ENCODE measurements around the gene TRIM62.
A peak's percentile ranks its signal among the peaks of the same experiment; 100 is the strongest.

TRIM62 gene

DNA sequence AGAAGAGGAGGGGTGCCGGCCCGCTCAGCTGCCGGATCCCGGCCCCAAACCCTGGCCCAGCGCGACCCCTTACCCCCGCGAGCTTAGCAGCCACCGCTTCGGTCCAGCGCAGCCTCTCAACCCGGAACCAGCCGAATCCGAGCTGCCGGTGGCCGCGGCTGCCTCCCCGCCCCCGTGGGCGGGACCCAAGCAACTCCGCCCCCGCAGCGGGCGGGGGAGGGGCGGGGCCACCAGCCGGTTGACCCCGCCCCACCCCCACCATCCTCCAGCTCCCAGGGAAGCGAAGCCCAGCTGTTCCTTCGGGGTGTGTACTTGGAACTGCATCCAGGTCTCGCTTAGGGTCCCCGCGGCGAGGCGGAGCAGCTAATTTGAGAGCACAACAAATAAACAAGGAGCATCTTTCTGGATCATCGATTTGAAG lies at the start of gene TRIM62:
Gene TRIM62, minus strand, starts transcription at position 123 of the 421 bp plus-strand sequence. CDS start 611 bp downstream, outside the sequence.
- DNase-seq = peak; percentile 79 to 83

DNA sequence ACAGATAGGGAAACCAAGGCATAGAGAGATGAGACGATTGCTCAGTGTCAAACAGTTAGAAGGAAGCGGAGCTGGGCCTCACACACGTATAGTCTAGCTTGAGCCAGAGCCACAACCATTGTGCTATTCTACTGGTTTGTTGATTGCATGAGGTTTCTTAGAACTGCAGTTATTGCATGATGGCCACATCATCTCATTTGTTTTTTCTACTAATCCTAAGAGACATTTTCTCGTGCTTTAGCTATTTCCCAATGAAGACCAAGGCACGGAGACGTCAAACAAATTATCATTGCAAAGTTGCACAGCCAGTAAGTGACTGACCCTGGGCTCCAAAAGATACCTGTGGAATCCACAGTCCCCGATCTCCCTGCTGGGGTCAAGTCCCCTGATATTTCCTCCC lies 49.3 kb upstream of the TRIM62 start:
- no peak for DNase-seq

DNA sequence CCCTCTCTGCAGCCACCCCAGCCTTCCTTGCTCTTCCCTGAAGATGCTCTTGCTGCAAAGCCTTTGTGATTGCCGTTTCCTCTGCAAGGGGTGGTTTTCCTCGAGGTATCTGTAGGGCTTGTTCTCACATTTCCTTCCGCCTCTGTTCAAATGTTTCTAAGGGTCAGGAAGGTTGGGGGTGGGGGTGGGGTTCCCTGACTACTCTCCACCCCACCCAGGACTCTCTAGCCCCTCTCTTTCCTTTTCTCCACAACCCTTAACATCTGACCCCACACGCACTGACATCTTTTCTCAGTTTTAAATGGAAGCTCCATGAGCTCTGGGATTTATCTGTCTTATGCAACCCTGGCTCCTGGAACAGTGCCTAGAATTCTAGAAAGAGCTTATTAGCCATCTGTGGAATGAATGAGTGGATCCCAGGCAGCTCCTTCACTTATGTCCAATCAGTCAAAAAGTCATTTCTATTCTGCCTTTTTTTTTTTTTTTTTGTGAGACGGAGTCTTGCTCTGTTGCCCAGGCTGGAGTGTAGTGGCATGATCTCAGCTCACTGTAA lies 47.2 kb upstream of the TRIM62 start:
- DNase-seq = no peak

DNA sequence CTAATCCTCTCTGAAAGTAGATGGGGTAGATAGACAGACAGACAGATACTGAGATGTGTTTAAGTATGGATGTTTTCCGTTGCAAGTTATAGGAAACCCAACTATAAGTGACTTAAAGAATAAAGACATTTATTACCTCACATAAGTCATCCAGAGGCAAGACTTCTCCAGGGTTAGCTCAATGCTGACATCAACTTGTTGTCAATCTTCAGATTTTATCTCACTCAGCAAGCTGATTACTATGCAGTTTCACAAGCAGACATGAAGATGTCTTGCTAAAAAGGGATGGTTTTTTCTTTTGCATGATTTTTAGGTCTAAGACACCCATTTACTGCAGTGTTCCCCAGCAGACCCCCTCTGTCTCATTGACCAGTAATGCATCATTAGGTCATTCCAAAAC lies 43.7 kb upstream of the TRIM62 start:
- no peak for DNase-seq

DNA sequence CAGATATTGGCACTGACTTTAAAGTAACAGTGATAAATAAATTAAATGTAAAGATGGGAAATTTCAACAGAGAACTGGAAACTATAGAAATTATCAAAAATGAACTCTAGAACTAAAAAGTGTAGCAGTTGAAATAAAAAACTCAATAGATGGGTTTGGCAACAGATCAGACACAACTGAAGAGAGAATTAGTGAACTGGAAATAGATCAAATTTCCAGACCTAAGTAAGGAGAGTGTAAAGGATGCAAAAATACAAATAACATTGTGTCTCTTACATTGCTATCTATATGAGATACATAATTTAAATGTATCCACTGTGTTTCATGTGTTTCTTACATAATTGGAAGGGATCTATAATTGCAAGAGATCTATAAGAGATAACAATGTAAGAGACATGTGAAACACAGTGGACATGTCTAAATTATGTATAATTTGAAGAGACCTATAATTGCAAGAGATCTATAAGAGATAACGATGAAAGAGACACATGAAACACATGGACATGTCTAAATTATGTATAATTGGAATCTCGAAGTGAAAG lies 42.4 kb upstream of the TRIM62 start:
- DNase-seq = no peak

DNA sequence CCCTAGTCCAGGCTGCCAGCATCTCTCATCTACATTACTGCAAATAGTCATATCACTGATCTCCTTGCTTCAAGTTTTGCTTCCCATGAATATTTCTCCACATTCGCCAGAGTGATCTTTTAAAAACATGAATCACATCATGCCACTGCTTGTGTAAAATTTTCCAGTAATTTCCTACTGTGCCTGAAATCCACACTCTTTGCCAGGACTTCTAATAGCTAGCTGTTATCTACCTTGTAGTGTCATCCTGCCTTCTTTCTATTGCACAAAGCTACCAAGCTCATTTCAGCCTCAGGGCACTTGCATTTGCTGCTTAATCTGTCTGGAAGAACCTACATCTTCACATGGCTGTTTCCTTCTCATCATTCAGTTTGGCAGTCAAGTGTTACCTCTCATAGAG lies 40.5 kb upstream of the TRIM62 start:
- no peak for DNase-seq

DNA sequence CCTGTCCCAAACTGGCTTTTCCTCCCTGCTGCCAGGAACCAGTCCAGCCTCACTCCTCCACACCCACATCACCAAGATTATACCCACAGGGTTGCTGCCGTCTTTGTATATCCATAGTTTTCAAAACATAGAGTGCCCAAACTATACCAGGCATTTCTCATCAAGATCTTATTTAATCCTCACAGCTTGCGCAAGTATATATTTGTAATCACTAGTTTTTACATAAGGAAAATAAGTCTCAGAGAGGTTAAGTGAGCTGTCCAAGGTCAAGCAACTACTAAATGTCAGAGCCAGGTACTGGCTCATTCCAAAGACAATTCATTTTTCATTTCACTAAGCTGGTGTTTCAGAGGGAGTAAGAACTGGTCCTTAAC lies 39.5 kb upstream of the TRIM62 start:
- no peak for DNase-seq

DNA sequence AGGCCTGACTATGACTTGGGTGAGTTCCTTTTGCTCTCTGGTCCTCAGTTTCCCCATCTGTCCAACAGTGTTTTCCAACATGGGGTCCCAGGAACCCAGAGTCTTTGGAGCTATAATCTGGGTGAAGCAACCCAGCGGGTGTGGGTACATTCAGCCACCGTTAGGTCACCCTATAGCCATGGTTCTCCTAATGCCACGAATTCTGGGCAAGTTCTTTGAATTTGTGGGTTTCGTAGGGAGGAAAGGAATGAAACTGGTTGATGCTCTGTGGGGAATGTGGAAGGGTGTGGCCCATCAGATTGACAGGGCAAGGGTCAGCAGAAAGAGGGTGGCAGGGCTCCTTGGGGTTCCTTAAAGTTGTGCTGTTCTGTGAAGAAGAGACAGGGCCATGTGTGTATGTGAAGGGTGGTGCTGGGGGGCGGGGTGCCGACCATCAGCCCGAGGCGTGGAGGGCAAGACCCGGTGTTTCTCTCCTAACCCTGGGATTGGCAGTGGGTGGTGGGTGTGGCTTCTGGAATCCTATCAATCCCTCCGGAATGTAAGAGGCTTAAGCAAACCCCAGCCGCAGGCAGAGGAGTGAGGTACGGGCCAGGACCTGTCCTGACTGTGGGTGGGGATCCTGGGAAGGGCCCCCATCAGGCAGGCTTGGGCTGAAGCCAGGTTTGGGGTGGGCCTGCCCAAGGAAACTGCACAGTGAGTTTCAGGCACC lies 39.0 kb upstream of the TRIM62 start:
- DNase-seq = no peak

DNA sequence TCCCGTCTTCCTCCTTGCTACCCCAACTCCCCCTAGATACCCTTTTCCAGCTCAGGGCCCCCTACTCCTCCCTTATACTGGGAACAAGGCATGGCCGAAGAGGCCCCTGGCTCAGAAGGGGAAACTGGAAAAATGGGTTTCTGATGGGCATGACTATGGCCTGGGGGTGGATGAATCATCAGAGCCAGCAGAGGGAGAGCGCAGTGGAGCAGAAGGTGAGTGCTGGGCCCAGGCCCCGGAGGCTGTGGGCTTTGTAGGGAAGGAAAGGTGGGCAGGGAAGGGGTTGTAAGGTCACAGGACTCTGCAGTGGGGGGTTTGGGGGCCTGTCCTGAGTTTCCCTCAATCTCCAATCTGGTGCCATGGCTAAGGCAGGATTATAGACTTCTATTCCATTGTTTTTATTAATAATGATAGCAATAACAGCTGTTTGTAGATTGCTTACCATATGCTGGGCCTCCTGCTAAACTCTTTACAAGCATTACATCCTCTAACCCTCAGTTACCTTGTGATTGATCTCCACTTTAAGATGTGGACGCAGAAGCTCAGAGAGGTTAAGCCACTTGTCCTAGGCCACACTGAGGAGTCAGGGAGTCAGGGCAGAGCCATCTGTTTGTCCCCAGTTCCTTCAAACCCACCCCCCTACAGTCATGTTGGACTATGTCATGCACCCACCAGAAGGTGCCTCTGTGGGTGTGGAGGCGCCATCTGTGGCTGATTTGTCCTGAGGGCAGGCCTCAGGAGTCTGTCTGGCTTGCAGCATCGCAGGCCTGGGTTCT lies 38.2 kb upstream of the TRIM62 start:
- DNase-seq = no peak

DNA sequence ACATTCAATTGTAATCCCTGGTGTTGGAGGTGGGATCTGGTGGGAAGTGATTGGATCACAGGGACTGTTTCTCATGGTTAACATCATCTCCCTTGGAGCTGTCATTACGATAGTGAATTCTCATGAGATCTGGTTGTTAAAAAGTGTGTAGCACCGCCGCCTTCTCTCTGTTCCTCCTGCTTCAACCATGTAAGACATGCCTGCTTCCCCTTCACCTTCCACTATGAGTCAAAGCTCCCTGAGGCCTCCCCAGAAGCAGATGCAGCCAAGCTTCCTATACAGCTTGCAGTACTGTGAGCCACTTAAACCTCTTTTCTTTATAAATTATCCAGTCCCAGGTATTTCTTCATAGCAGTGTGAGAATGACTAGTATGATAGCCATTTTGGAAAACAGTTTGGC lies 30.1 kb upstream of the TRIM62 start:
- no peak for DNase-seq

DNA sequence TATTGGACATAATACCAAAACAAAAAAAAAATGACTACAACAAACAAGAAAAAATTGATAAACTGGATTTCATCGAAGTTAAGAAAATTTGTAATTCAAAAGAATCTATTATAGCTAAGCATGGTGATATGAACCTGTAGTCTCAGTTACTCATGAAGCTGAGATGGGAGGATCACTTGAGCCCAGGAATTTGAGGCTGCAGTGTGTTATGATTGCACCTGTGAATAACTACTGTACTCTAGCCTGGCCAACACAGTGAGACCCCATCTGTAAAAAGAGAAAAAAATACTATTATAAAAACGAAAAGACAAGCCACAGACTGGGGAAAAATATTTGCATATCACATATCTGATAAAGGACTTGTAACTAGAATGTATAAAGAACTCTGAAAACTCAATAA lies 24.5 kb upstream of the TRIM62 start:
- no peak for DNase-seq

DNA sequence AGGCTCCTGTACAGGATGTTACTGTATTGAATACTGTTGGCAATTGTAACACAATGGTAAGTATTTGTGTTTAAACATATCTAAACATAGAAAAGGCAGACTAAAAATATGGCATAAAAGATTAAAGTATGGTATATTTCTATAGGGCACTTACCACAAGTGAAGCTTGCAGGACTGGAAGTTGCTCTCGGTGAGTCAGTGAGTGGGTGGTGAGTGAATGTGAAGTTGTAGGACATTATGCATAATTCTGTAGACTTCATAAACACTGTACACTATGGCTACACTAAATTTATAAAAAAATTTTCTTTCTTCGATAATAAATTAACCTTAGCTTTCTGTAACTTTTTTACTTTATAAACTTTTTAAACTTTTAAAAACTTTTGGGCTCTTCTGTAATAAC lies 13.7 kb upstream of the TRIM62 start:
- DNase-seq = no peak

DNA sequence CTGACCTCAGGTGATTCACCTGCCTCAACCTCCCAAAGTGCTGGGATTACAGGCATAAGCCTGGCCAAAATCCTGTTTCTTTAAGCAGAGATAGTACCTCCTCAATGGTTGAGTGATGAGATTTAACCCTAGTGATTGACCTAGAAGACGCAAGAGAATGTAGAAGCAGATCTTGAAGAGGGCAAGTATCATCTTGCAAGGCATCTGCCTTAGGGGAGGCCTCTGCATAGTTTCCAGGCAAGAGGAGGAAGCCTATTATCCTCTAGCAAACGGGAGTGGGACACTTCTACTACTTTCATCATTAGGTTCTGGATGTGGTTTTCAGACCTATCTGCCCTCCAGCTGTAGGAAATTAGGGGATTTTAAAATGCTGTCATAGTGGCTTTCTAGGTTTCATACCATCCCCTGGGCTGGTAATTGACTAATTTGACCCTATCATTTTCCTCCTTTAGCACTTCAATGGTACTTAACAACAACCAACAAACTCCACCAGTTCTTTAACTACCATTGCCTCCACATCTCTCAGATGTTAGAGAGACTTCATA lies 10.0 kb upstream of the TRIM62 start:
- no peak for DNase-seq

DNA sequence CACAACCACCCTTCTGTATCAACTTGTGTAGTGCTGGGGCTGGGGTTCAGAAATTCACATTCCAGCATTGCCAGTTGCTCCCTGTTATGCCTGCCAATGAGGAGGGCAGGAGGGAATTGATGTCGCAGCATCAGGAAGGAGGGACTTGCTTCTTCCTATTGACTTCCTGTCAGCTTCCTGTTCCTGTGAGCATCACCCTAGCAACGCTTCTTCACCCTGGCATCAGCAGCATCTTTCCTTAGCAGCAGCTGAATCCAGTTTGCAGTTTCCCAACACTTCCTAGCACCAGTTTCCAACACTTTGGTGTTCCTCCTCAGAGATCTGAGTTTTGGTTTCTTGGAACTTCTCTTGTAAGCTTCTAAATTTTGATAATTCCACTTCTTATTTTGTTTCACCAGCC lies 8.9 kb upstream of the TRIM62 start:
- DNase-seq = no peak

DNA sequence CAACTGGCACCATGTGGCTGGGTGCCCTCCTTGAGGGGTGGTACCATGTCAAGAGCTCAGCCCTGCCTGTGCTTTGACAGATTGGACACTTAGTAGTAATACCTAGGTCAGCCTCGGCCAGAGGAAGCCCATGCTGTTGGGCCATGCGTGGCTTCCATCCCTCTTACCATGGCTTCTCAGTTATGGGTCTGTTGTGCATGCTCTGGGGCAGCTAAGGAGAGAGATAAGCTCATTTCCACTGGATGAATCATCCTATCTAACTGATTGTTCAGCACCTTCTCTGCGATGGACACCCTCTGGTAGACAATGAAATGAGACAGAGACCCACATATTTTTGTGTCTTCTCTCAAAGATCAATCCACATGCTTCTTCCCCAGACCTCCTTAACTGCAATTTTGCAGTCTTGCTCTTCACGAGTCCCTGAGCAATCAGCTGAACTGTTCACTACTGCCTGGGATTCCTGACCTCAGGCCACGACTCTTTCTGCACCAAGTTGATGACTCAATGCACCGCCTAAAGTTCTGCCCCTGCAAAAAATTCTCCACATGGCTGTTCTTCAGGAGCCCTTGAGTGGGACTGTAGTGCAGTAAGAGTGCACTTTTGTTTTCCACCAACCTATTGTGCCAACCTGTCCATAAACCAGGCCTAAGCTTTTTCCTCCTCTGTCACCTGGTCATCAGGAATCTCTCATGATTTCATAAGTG lies 6.9 kb upstream of the TRIM62 start:
- DNase-seq = no peak

DNA sequence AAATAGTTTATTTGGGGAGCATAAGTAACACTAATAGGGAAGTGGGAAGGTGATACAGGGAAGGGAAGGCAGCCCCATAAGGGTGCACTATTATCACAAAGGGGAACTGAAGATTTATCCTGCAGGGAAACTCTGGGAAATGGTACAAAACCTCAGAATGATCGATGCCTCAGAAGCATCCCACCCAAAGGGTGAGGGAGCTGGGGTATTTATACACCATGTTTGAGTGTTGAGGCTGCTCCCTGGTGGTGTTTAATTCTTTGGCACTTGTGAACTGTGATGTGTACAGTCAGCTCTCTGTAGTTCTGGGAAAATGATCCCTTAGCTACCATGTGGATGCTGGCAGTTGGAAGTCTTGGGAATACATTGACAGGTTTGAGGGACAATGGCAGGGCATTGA lies 5.1 kb upstream of the TRIM62 start:
- DNase-seq = no peak

DNA sequence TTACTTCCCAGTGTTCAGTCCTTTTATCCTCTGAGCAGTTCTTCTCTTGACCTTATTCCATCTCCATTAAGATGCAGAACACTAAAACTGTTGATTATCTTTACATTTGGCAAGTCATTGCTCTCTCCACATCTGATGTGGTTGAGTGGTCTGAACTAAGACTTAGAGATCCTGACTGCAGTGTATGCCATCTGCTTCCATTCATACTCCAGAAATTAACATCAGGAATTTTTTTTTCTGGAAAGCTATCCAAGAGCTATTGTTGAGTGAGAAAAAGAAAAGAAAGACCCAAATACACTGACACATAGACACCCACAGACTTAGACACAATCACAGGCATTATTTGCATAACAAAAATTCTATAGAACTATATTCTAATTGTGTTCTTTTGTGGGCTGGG lies 3.7 kb upstream of the TRIM62 start:
- DNase-seq = no peak

DNA sequence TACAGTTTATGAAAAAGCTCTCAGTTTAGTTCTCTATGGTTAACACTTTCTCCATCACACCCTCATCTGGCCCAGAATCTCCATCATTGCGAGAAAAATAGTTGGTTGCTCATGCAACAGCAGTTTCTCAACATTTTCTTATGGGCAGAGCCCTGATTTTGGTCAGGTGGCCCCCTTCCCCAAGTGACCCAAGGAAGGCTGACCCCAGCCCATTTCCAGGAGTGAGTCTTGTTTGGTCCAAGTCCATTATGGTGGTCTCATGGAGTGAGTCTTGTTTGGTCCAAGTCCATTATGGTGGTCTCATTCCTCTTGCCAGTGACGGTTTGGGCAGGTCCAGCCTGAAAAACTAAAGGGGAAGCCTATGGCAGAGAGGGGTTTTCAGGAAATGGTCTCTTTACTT lies 1.5 kb upstream of the TRIM62 start:
- DNase-seq = no peak

DNA sequence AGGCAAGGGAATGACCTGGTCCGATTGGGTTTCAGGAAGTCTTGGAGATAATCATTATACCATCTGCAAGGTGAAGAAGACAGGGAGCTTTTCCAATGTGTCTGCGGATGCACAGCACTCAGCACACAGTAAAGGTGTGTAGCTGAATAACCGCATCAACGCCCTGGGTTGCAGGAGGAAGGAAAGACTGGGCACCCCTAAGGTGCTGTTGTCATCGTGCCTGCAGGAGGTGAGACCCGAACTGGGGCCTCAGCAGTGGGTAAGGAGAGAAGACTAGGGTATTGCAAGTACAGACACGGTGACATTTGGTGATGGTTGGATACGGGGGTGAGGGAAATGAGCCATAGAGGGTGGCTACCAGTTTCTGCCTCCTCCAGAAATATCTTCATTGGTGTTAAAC lies 1.1 kb upstream of the TRIM62 start:
- no peak for DNase-seq

DNA sequence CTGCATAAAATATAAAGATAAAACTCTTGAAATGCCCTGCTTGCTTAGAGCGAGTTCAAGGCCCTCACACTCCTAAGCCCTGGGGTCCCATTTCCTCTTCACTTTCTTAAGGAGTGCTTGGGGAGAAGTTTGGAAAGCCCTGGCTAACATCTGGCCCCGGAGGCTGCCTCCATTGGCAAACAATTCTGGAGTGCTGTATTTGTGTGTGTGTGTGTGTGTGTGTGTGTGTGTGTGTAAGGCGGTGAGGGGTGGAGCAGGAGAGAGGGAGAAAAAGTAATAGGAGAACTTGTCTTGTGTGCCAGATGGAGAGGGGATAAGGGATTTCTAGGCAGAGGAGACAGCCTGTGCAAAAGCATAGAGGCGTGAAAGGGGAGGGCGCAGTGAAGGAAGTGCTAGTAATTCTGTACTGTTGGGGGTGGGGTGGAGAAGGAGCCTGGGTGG lies 578 bp upstream of the TRIM62 start:
- DNase-seq = no peak

DNA sequence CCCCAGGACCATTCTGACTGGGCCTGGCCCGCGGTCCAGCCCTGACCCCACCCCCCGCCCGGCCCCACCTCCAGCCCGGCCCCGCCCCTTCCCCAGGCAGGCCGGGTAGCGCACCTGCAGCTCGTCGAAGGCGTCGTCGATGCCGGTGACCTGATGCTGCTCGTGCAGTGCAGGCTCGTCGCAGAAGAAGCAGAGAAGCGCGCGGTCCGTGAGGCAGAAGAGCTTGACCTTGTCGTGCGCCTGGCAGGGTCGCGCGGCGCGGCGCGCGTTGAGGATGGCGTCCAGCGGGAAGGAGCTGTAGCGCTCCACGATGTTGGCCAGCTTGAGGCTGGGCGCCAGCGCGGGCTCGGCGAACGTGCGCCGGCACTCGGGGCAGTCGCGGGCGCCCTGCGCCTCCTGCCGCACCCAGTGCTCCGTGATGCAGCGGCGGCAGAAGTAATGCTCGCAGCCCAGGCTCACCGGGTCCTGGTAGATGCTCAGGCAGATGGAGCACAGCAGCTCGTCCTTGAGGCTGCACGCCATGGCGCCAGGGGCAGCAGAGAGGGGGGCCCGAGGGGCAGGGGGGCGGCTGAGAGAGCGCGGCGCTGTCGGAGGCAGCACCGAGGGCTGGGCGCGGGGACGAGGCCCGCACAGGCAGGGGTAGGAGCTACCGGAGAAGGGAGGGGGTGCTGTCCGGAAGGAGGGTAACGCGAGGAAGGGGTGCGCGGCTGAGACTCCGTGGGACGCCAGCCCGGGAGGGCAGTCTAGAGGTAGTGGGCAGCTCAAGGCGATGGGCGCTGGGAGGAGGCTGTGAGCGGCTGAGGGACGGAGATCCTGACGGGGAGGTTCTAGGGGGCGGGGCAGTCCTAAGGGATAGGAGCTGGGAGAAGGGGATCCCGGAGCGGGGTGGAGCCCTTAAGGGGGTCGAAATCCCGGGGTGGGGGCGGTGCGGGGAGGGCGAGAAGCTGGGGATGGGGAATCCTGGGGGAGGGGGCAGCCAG lies 642 bp downstream of the TRIM62 start:
- peak; percentile 85 to 86 for DNase-seq
